NCI-H1694 (cell line): ENCODE results near the gene L1CAM.
"Not testable (repeated sequence)": the region's sequence is repeated elsewhere in the genome, so short reads cannot be mapped to it uniquely, and the experiment has no call there.

Source experiments
- DNase-seq: peaks from one replicate; lab custom pipeline; 2025; lab: John Stamatoyannopoulos, UW

L1CAM gene

DNA sequence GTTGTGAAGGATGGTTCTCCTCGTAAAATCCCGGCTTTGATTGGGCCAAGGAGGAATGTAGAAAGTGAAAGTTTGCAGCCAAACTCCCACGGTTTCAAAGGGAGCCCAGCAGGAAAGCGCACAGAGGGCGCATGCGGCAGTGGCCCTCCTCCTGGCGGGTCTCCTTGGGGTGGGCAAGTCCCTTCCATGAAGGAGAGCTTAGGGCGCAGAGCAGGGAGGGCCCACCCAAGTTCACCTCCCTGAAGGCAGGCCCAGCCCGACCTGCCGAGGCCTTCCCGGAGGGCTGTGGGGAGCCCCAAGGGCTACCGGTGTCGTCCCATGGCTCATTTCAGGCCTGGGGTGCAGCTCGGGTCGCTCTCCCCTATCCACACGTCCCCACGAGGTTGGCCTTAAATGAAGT is 57.7 kb downstream of the L1CAM start:
- DNase-seq: no peak

DNA sequence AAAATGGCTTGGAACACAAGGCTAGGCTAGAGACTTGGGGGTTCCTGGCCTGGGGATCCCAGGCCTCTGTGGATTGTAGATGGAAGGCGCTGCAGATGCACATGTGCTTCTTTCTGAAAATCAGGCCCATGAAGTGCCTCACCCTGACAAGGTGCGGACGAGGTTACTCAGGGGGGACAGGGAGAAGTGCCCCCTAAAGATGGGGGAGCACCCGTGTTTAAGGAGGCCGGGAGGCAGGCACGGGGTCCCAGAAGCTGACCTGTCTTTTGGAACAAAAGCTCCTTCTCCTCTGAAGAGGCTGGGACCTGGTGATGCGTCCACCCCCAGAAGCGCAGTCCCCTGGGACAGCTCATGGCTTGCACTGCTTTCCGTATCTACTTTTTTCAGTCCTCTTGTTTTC is 58.1 kb downstream of the L1CAM start:
- no peak for DNase-seq

DNA sequence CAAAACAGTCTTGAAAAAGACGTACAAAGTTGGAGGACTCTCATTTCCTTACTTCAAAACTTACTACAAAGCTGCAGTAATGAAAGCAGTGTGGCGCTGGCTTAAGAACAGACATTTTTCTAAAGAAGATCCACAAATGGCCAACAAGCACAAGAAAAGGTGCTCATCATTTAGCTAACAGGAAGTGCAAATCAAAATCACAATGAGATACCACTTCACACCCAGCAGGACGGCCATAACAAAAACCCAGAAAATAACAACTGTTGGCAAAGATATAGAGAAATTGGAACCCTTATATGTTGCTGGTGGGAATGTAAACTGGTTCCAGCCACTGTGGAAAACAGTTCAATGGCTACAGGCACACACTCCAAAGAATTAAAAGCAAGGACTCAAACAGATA is 59.0 kb downstream of the L1CAM start:
- no peak for DNase-seq

DNA sequence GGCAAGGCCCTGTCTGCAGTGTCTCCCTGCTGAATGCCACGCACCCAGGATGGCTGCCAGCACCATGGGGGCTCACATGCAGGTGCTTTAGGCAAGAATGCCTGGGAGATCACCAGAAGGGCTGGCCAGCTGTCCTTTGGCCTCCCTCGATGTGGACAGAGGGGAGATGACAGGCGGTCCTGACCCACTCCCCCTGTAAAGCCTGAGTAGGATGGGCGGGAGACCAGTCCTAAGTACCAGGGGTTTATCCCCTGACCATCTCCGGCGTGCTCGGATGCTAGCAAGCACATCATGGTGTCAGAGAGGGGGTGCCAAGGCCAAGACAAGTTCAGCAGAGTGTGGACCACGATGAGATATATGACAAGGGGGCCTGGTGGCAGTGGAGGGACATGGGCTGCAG is 60.9 kb downstream of the L1CAM start:
- DNase-seq: no peak

DNA sequence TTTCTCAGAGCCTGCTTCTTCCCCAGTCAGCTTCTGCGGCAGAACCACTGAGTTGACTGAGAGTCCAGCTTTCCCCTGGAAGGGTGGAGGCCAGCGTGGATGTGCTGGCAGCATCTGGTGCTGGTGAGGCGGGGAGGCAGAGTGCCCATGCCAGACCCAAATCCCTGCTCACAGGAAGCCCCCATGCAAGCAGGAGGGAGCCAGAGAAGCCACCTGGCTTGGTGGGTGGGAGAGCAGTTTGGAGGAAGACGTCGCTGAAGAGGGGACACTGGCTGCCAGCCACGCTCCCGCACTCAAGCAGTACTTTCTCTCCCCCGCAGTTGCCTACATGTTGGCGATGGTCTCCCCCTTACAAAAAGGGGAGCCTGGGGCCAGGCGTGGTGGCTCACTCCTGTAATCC is 61.6 kb downstream of the L1CAM start:
- no peak for DNase-seq

DNA sequence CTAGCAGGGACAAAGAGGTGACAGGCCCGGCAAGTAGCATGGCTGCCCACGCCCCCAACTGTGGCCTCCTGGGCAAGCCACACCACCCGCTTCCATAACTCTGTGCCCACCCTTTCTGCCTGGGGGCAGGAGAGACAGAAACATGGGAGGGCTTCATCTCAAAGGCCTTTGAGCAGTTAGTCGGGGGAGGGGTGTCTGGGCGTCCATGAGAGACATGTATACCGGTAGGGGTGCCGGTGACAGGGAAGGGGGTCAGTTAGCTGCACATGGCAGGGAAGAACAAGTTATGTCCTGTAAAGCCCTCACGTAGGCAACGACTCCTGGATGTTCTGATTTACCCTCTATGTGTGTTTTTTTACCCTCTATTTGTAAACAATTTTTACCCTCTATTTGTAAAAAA is 64.9 kb downstream of the L1CAM start:
- DNase-seq: no peak

DNA sequence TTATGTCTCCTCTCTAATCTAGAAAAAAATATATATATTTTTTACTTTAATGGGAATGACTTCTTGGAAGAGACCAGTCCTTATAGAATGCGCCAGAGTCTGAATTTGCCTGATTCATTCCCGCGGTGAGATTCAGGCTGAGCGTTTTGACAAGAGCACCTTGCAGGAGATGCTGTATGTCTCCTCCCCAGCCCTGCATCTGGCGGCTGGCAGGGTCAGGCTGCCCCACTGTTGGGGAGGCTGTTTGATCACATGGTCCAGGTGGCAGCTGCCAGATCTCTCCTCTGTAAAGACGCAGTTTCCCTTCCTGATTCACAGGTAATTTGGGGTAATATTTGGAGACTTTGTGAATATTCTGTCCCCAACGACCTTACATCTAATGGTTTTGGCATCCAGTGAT is 65.4 kb downstream of the L1CAM start:
- peak; percentile 24 for DNase-seq

DNA sequence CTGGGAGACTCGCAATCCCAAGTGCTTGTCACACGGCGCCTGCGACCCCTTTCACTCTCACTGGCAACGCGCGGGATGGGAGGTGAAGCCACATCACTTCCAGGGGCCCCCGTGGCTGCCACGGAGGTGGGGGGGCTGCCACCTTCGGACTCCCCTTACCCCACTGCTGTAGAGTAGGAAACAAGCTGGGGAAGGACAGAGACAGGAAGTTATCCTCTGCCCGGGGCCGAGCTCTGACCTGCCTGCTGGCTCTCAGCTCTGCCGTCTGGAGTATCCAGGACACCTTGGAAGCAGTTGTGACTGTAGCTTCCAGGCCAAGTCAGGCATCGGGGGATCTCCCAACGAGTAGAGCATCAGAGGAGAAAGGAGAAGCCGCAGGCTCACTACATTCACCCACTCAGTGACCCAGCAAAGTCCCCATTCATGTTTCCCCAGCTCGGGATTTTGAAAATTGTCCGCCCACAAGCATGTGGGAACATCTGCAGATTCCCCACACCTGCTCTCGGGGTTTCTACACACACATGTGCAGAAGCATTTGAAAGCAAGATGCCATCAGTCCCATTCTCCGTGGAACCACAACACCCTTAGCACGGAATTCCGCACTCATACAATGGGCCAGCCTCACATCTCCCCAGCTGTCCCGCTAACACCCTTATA is 66.5 kb downstream of the L1CAM start:
- DNase-seq: no peak

DNA sequence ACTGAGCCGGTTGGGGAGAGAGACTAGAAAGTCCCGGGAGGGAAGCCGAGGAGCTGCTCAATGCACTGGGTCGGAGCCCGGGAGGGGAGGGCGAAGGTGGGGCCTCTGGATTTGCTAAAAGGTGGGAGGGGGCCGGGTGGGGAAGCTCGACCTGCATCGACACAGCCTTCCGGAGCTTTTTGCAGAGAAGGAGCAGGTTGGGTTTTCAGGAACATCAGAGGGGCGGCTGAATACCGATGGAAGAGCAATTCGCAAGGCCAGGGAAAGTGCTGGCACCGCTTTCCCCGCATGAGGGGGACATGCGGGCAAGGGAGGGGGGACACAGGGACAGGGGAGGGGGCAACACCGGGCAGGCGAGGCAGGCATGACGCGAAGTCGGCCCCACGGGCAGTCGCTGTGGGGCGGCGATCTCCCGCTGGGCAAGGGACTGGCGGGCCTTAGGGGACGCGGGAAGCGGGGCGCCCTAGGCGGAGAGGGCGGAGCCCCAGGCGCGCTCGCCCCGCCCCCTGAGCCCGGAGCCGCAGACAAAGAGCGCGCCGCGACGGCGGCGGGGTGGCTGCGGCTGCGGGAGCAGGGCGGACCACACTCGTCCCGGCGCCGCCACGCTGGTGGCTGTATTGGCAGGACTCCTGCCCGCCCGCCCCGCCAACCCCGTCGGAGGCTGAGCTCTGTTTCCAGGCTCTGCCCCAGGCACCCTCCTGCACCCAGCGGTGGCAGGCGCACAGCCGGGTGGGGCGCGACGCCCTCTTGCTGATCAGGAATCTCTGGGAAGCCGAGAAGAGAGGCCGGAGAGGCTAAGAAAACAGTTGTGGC is 67.2 kb downstream of the L1CAM start:
- DNase-seq: no peak

DNA sequence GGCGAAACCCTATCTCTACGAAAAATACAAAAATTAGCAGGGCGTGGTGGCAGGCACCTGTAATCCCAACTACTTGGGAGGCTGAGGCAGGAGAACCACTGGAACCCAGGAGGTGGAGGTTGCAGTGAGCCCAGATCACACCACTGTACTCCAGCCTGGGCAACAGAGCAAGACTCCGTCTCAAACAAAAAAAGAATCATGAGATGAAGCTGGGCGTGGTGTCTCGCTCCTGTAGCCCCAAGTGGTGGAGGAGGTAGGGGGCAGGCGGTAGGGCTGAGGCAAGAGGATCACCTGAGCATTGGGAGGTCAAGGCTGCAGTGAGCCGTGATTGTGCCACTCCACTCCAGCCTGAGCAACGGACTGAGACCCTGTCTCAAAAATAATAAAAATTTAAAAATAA is 67.9 kb downstream of the L1CAM start:
- not testable (repeated sequence) for DNase-seq

DNA sequence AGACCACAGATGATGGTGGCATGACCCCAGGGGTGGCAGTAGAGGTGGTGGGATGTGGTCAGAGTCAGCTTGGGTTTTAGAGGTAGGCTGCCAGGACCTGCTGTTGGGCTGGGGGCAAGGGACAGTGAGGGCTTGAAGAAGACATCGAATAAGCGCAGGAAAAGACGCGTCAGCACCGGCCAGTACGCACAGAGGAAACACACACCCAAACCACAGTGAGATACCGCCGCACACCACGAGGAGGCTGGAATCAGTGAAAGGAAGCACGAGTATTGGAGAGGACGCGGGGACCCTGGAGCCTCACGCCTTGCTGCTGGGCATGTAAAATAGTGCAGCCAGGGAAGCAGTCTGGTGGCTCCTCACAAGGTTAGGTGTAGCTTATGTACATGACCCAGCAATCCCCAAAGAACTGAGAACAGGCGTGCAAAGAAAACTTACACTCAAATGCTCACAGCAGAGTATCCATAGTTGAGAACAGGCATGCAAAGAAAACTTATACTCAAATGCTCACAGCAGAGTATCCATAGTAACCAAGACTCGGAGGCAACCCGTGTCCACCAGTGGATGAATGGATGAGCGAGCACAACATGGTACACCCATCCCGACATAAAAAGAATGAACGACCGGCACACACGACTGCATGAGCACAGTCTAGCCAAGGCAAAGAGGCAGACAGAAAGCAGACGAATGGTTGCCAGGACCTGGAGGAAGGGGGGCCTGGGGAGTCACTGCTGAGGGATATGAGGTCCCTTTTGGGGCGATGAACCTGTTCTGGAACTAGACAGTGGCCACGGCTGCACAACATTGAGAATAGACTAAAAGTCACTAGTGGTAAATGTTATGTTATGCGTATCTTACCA is 68.9 kb downstream of the L1CAM start:
- DNase-seq: no peak

DNA sequence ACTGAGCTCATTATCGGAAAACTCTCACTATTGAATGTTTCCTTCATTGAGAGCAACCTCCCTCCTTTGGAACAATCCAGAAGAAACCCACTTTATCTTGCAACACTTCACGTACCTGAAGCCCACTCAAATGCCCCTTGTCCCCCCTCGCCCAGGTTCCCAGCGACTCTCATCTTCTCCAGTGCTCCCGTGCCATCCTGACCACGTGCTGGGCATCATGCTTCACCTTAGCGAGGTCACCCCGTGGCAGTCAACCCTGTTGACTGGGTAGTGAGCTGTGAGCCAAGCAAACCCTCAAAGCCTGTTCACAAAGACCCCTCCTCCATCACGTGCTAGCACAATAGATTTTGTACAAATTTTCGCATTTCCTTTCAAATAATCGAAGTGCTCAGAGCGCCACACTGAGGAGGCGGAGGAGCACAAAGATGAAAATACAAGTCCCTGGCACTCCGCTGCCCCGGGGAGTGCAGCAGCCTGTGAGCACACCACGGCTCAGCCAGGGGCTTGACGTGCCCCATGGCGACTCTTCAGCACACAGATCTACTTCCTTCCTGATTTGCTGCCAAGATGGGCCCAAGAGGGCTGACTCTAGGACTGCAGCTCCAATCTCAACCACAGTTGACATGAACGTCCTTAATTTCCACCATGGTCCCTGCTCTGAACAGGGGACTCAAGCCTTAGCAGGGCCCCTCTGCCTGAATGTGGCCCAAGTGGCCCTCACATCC is 71.2 kb downstream of the L1CAM start:
- DNase-seq: no peak

DNA sequence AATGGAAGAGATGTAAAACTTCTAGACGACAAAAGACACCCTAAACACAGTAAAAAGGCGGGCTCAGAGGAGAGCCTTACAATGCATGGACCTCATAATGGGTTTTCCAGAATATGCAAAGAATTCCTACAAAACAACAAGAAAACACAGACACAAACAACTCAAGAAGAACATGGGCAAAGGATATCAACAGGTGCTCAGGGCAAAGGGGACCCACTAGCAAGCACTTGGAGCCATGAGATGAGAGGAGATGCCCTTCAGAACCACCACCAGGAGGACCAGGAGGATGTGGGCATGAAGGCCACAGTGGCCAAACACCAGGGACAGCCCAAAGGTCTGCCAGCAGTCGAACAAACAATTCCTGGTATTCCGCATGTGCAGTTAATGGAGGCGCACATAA is 72.8 kb downstream of the L1CAM start:
- no peak for DNase-seq

DNA sequence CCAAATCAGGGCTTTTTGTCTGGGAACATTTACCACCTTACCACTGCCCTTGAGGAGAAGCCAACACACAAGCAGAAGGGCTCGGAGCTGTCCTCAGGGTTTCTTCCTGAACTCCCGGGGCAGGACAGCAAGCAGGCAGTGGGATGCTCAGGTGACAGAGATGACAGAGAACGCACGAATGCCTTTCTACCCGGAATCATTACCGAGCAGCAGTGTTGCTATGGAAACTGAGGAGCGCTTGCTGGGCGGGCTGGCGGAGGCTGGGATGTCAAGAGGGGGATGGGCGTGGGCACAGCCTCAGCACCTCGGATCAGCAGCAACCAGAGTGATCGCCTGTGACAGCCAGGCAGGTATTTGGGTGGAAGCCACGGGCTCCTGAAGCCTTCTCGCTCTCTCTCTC is 73.8 kb downstream of the L1CAM start:
- no peak for DNase-seq
